NT2/D1 (cell line): ENCODE results near the gene DCLK2.

ENCODE experiments used
- SUZ12 ChIP-seq: IDR thresholded peaks from 2 replicates; pipeline ENCODE4 v1.6.1; 2011; ENCODE audit not compliant: insufficient read length, insufficient read depth; ENCODE audit errors: extremely low read depth
- YY1 ChIP-seq: IDR thresholded peaks from 2 replicates; pipeline ENCODE4 v1.6.1; 2011; ENCODE audit not compliant: insufficient read length, insufficient read depth

DNA sequence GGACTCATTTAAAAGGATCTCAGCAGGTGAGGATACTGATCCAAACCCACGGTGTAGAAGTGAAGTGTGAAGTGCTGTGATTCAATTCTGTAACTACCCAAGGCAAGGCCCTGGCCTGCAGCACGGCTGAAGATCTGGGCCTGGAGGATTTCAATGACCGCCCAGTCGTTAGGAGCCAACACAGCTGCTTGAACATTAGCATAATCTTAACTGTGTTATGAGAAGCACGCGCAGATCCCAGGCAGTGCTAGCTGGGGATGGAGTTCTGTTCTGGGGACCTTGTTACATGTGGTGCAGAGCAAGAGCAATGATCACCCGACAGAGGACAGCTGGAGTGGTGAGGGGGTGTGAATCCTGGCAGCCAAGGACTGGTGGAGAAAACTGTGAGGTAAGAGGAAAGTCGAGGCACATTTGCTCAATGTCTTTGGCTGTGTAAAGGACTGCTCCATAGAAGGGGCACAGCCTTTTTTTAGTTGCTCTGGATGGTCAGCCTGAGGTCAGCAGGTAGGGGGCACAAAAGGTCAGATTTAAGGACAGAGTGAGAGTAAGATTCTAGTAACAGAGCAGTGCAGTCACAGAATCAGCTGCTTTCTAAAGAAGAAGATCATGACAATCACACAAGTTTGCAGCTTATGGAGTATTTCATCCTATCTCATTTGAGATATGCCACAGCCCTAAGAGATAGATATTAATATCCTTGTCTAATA is 181.8 kb downstream of the DCLK2 start:
- no peak for TF ChIP-seq SUZ12
- TF ChIP-seq YY1: no peak
